ENCODE data around the gene VPS26C.
"Not testable (repeated sequence)": the region's sequence is repeated elsewhere in the genome, so short reads cannot be mapped to it uniquely, and the experiment has no call there.

Gene VPS26C

GRCh38 chr21:37267269-37268185 is at the start of gene VPS26C:
TSS of gene VPS26C (minus strand) at chr21:37267334. CDS start at chr21:37267294, 40 bp downstream.
- DNase-seq = peak; percentile 93

DNA sequence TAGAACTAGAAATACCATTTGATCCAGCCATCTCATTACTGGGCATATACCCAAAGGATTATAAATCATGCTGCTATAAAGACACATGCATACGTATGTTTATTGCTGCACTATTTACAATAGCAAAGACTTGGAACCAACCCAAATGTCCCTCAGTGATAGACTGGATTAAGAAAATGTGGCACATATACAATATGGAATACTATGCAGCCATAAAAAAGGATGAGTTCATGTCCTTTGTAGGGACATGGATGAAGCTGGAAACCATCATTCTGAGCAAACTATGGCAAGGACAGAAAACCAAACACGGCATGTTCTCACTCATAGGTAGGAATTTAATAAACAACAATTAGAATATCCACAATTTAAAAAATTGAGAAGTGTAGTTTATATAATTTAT is 48.9 kb upstream of the VPS26C start:
- DNase-seq = not testable (repeated sequence)

DNA sequence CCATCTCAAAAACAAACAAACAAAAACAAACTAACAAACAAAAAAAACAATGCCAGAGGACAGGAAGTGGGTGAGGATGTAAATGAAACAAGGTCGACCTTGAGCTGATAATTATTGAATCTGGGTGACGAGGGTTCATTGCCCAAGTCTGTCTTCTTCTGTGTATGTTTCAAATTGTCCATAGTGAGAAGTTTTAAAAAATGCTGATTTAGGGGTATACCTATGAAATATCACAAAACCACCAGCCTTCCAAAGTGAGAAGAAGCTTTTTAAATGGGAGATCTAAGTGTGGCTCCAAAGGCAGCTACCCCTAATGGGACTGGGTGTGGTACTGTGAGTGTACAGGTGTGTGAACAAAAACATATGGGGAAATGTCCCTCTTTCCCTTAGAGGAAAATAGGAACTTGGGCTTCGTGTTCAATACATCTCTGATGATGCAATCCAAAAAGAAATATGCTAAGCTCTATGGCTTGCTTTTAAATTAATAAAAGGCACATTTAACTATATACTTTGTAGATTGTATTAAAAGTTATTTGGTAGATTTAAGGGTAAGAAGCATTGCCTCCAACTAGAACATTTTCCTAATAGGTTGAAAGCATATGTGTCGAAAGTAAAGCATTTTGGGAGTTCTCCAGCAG is 33.1 kb upstream of the VPS26C start:
- no peak for DNase-seq

DNA sequence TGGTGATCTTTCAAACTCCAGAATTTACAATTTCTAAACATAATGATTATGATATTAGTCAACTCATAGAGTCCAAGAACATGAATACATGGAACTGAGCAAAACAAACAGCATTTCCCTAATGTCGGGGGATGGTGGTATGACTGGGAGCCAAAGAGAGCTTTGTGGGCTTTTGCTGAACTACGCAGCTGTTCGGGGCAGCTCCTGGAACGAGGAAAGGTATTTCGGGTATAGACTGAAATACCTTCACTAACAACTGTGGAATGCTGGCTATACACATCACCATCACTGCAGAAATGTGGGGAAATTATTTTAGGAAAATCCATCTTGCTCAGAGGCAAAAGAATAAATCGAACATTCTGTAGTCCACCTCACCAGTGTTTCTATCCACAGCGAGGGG is 30.2 kb upstream of the VPS26C start:
- no peak for DNase-seq

DNA sequence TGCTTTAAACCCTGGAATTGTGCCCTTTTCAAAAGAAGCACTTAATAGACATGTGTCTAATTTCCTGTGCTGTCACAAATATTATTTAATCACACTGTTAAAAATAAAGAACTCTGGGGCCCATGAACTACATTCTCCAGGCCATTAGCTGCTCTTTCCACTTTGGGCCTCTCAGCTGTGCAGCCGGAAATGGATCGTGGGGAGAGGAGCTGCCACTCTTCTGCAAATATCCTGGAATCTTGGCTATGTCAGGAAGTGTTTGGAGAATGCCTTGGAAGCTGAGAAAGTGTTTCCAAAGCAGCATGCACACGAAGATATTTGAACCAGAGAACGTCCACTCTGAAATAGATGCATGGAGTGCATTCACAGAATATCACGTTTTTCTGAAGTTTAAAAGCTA is 27.5 kb upstream of the VPS26C start:
- DNase-seq = no peak

DNA sequence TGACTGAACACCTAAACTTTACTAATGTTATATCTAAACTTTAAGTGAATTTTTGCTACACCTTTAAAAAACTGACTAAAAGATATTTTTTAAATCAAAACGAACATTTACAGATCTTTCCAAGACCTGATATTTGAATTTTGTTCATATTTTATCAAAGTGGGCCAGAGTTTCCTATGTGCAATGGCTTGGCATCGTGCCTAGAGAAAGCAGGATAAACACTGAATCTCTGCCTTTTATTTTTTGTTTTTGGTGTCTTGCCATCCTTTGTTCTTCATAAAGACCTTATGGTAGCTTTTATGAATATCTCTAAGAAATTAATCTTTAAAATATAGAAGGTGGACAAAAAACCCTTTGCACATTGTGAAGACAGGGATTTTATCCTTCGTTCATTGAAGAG is 25.8 kb upstream of the VPS26C start:
- no peak for DNase-seq

DNA sequence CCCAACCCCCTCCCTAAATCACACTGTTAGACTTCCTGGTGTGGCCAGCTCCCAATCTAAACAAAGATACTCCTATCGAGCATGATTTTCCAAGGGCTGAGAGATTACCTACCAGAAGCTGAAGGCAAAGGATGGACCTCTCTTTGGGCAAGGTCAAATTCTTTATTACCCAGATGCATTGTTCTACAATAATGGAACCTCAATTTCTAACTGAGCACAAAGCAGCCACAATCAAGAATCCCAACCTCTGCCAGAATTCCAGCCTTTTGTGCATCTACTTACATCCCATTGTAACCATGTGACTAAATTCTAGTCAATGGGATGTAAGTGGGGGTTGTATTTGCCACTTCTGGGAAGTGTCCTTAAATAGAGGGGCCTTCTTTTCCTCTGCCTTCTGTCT is 24.9 kb upstream of the VPS26C start:
- DNase-seq = no peak

GRCh38 chr21:37283191-37283710 is 16.1 kb upstream of the VPS26C start:
- DNase-seq = not testable (repeated sequence)

DNA sequence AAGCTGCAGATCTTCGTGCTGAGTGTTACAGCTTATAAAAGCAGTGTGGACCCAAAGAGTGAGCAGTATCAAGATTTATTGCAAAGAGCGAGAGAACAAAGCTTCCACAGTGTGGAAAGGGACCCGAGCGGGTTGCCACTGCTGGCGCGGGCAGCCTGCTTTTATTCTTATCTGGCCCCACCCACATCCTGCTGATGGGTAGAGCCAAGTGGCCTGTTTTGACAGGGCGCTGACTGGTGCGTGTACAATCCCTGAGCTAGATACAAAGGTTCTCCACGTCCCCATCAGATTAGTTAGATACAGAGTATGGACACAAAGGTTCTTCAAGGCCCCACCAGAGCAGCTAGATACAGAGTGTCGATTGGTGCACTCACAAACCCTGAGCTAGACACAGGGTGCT is 15.5 kb upstream of the VPS26C start:
- DNase-seq = not testable (repeated sequence)

- peak; percentile 40 for DNase-seq
These were observed 14.9 kb upstream of the VPS26C start for GRCh38 chr21:37281993-37282392.

DNA sequence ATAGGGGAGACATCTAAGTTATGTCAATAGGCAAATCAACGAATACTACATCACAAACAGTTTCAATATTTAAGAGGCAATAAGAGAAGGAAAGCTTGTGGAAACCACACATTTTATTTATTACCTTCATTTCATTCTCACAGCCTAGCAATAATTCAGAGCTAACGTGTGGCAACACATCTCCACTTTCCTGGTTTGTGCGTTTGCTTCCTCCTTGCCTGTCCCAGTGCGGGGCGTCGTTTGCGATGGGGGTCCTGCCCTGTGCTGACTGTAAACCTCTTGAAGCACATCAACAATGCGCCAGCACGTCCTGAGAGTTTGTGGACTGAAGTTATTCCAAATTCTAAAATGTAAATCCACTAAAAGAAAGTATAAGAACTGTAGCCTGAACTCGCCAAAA is 14.4 kb upstream of the VPS26C start:
- no peak for DNase-seq

- not testable (repeated sequence) for DNase-seq
These were observed 12.1 kb upstream of the VPS26C start for GRCh38 chr21:37279271-37279670.

GRCh38 chr21:37278199-37278598 is 11.1 kb upstream of the VPS26C start:
- DNase-seq = no peak

DNA sequence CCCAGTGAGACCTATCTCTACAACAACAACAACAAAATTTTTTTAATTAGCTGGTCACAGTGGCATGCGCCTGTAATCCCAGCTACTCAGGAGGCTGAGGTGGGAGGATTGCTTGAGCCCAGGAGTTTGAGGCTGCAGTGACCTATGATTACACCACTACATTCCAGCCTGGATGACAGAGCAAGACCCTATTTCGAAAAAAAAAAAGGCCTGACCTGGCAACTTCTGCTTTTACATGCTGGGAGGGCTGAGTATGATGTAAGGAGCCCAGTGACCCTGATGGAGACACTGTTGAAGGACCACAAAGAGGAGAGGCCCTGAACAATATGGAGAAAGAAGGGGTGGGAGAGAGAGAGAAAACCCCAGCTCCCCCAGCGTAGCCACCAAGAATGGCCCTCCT is 9.2 kb upstream of the VPS26C start:
- DNase-seq = no peak

- DNase-seq = no peak
These were observed 7.0 kb upstream of the VPS26C start for GRCh38 chr21:37273911-37274690.

- DNase-seq = no peak
These were observed 6.3 kb upstream of the VPS26C start for GRCh38 chr21:37273440-37273839.

GRCh38 chr21:37272897-37273296 is 5.8 kb upstream of the VPS26C start:
- DNase-seq = no peak

- DNase-seq = no peak
These were observed 3.6 kb upstream of the VPS26C start for GRCh38 chr21:37270576-37271365.

- no peak for DNase-seq
These were observed 2.3 kb upstream of the VPS26C start for GRCh38 chr21:37269481-37269880.

DNA sequence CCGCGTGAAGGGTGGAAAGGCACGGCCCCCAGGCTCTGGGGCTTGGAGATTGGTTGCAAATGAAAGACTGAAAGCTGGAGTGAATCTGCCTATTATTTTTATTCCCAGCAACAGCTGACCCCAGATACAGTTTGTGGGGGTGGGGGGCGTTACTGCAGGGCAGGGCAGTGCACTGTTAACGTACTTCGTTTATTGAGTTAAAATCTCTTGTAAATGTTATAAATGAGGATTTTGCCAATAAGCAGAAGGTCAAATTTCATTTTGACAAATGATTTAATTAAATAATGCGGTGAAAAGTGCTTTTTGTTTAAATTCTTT is 1.0 kb upstream of the VPS26C start:
- DNase-seq = no peak

DNA sequence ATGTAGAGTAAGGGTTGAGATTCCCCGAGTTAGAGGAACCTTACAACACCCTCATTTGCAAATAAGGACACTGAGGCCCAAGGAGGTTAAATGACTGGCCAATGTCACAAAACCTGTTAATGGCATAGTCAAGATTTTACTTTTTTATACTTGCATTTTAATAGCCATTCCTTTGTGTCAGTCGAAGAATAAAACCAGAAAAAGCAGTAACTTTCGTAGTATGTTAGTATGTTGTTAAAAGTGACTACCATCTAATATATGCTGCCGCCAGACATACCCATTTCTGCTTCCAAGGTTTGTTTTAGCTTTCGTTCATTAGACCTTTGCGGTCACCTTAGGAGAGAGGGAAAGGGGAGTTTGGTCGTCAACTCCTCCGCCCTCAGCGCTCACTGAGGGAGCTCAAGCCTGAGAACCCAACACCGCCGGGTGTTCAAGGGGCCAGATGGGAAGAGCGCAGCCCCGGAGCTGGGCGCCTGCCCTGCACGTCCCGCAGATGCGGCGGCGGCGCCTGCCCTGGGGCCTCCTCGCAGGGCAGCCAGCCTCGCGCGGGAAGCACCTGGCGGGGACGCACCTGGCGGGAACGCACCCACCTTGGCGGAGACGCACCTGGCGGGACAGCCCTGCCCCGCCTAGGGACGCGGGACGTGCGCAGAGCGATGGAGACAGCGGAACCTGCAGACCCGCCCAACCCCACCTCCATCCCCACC is 466 bp downstream of the VPS26C start:
- no peak for DNase-seq

DNA sequence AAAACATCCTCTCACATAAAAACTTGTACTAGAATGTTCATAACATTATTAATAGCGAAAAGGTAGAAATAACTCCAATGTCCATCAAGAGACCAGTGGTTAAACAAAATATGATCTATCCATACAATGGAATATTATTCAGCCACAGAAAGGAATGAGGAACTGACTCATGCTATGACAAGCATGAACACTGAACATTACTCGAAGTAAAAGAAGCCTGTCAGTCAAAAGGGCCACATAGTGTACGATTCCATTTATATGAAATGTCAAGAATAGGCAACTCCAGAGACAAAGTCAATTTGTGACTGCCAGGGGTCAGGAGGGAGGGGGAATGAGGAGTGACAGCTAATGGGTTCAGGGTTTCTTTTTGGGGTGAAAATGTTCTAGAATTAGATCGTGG is 2.3 kb downstream of the VPS26C start:
- DNase-seq = no peak
